ENCODE measurements around the gene TNNT2. TPM values are rescaled to one million over a fixed set of nuclear protein-coding genes. Genes with fewer than 3 reads are reported as not detected.

TNNT2 gene
- total and polyA plus RNA-seq, 2 donors (not counting 1 experiment from before 2014, with no cell fraction given), result not detected

DNA sequence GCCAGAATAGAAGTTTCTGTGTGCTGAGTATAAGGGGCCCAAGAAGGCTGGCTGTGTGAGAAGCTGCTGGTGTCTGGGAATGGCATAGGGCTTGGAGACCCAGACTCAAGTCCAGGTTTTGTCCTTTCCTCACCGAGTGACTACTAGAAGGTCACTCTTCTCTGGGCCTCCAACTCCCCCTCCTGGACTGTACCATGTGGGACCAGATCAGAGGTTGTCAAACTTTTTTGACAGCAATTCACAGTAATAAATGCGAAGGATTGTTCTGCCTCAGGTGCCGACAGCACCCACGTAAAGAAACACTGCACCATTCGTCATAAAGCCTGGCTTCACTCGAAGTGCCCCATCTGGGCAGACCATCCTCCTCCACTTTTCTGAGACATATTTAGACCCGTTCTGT, 65.2 kb downstream of the TNNT2 start:
- H3K27ac Mint-ChIP-seq, result no peak overlapping the region
- CTCF ChIA-PET, result no interaction called here

More for the DNA sequence above, 65.2 kb downstream of the TNNT2 start:
- H2AFZ ChIP-seq (ENCODE audit: insufficient read depth, low read depth, low read length, poor library complexity, severe bottlenecking), result no peak overlapping the region
- no peak for TF ChIP-seq CTCF (IDR thresholded peaks at IDR 0.05)
- no peak for TF ChIP-seq EZH2 (IDR thresholded peaks at IDR 0.05; ENCODE audit: borderline replicate concordance, insufficient read depth, low read depth, low read length, poor library complexity, severe bottlenecking)
- WGBS (ENCODE audit: insufficient coverage), result 100% methylated on average over 4 of the region's 7 CpGs
- Mint-ChIP-seq H3K4me1 (no peaks in the 10 kb centered on the region), H3K4me3 (no peak overlapping the region), H3K9me3 (ENCODE audit: insufficient read depth) (no peaks in the 10 kb centered on the region), H3K27me3 (peaks cover 33% of the 10 kb centered on the region)
- no peak overlapping the region for H3K9ac ChIP-seq (ENCODE audit: low read length)
- DNase-seq (no peak), ATAC-seq (ENCODE audit: low read depth) (no peak)
- no peaks in the 10 kb centered on the region for H3K36me3 ChIP-seq (replicated peaks in 1 of 2; ENCODE audit: control extremely low read depth in 1 of 2, control insufficient read depth in 1 of 2, extremely low read depth in 1 of 2, insufficient read depth in 2 of 2, low read length in 1 of 2)
- no peaks in the 10 kb centered on the region for H3K79me2 ChIP-seq (ENCODE audit: control insufficient read depth, insufficient read depth, low read length)
- no peak overlapping the region for H3K4me2 ChIP-seq (replicated peaks; ENCODE audit: low read depth, low read length, poor library complexity, severe bottlenecking)
- no peak overlapping the region for H3K27ac ChIP-seq (ENCODE audit: low read length in 2 of 2)
- POLR2A ChIA-PET, result no interaction called here
- intact Hi-C loops (cut with micrococcal nuclease), result no loop called here
- no peaks in the 10 kb centered on the region for H4K20me1 ChIP-seq (ENCODE audit: control insufficient read depth, insufficient read depth, low read length, poor library complexity, severe bottlenecking)
- H3K4me3 ChIP-seq (ENCODE audit: control extremely low read depth in 1 of 5, extremely low read depth in 1 of 5, insufficient read depth in 1 of 5, low read depth in 2 of 5, low read length in 4 of 5), result no peak overlapping the region
- no peaks in the 10 kb centered on the region for H3K9me3 ChIP-seq (ENCODE audit: control extremely low read depth in 1 of 3, control insufficient read depth in 2 of 3, insufficient read depth in 1 of 3, low read length in 2 of 3)
- H3K27me3 ChIP-seq (replicated peaks in 1 of 4; ENCODE audit: control extremely low read depth in 1 of 4, control insufficient read depth in 3 of 4, insufficient read depth in 4 of 4, low read length in 3 of 4), result peaks cover 0 to 18% (median 3%) of the 10 kb centered on the region in 4 experiments
- H3K4me1 ChIP-seq (ENCODE audit: control insufficient read depth in 2 of 2, insufficient read depth in 2 of 2, low read length in 2 of 2), result no peaks in the 10 kb centered on the region

Measured in B cell (primary cell).